D721Med (cell line): Measurements from ENCODE around the gene ZNF563.

Source experiments
- DNase-seq: peaks from one replicate; pipeline ENCODE4 v3.0.0; 2011; ENCODE audit warnings: low spot score; ENCODE audit not compliant: insufficient read length
- FAIRE-seq: peaks from 2 replicates; lab custom pipeline; 2011; peaks lifted over from hg19 to GRCh38; lab: Jason Lieb, UNC
- CTCF ChIP-seq: IDR thresholded peaks from 2 replicates; pipeline ENCODE4 v1.5.1; 2012; ENCODE audit warnings: mild to moderate bottlenecking, control low read depth; ENCODE audit not compliant: insufficient read depth; ENCODE audit errors: missing control alignments

Gene ZNF563

GRCh38 chr19:12270854-12271253 lies 62.6 kb downstream of the ZNF563 start:
- DNase-seq (no peak), FAIRE-seq (no peak)
- no peak for TF ChIP-seq CTCF
